Smooth muscle cell (in vitro differentiated cells): ENCODE results near the gene ARL5A. TPM values are rescaled to one million over a fixed set of nuclear protein-coding genes. Genes with fewer than 3 reads are reported as not detected.

Experiments used
- DNase-seq: peaks from one replicate; lab custom pipeline; 2025; ENCODE audit not compliant: unreplicated experiment; lab: John Stamatoyannopoulos, UW
- H2AFZ ChIP-seq: fragments of 200-600 bp; sonication (generic); 2 replicates; pipeline ENCODE4 v1.6.0; 2016; ENCODE audit warnings: antibody characterized with exemption, low read depth, mild to moderate bottlenecking
- H3F3A ChIP-seq: fragments of 200-600 bp; sonication (generic); 2 replicates; pipeline ENCODE4 v1.6.0; 2017; ENCODE audit warnings: antibody characterized with exemption, low read depth
- H3K27ac ChIP-seq: fragments of 200-600 bp; sonication (generic); 2 replicates; pipeline ENCODE4 v1.5.1; 2016; ENCODE audit warnings: low read depth, mild to moderate bottlenecking
- H3K27me3 ChIP-seq: fragments of 200-600 bp; sonication (generic); 2 replicates; pipeline ENCODE4 v1.6.1; 2016; ENCODE audit warnings: low read depth, mild to moderate bottlenecking
- H3K36me3 ChIP-seq: fragments of 200-600 bp; sonication (generic); 2 replicates; pipeline ENCODE4 v1.5.1; 2016; ENCODE audit warnings: low read depth
- H3K4me1 ChIP-seq: fragments of 200-600 bp; sonication (generic); 2 replicates; pipeline ENCODE4 v1.5.1; 2016; ENCODE audit warnings: low read depth
- H3K4me2 ChIP-seq: fragments of 200-600 bp; sonication (generic); 2 replicates; pipeline ENCODE4 v1.6.0; 2016; ENCODE audit warnings: mild to moderate bottlenecking
- H3K4me3 ChIP-seq: fragments of 200-600 bp; sonication (generic); 2 replicates; pipeline ENCODE4 v1.5.1; 2016; ENCODE audit warnings: mild to moderate bottlenecking
- H3K79me2 ChIP-seq: fragments of 200-600 bp; sonication (generic); 2 replicates; pipeline ENCODE4 v1.6.0; 2016; ENCODE audit warnings: low read depth, mild to moderate bottlenecking
- H3K9ac ChIP-seq: fragments of 200-600 bp; sonication (generic); 2 replicates; pipeline ENCODE4 v1.6.0; 2016; ENCODE audit warnings: low read depth
- H3K9me3 ChIP-seq: fragments of 200-600 bp; sonication (generic); replicated peaks from 2 replicates; pipeline ENCODE4 v1.5.1; 2016; ENCODE audit warnings: low read depth
- H4K20me1 ChIP-seq: fragments of 200-600 bp; sonication (generic); 2 replicates; pipeline ENCODE4 v1.6.0; 2016; ENCODE audit warnings: low read depth
- WGBS: methylation state at CpG from one replicate; pipeline ENCODE4 v1.1.7; 2016; ENCODE audit warnings: low lambda C conversion rate; 5-methylcytosine and 5-hydroxymethylcytosine counted together
- polyA plus RNA-seq: library from polyadenylated mRNA; unstranded; fragments of >200 nt; fragmentation: Nextera tagmentation; extraction: Ambion mirVana; gene quantifications from 2 replicates; pipeline ENCODE4 v1.2.1, GENCODE V29; 2016
- total RNA-seq: library from RNA; depleted of rRNA; stranded (reverse); fragments of >200 nt; gene quantifications from 2 replicates; pipeline ENCODE4 v1.2.3, GENCODE V29; 2014
- TF ChIP-seq, protein P1 (sequence below): fragments of 200-600 bp; sonication (generic); IDR thresholded peaks from 2 replicates; pipeline ENCODE4 v1.5.1; 2017; ENCODE audit warnings: borderline replicate concordance, mild to moderate bottlenecking, antibody characterized with exemption; ENCODE audit not compliant: insufficient read depth, poor library complexity, severe bottlenecking

ARL5A gene
- total and polyA plus RNA-seq, 2 experiments from 2014 or later, result 24.2 to 81.2 TPM

DNA sequence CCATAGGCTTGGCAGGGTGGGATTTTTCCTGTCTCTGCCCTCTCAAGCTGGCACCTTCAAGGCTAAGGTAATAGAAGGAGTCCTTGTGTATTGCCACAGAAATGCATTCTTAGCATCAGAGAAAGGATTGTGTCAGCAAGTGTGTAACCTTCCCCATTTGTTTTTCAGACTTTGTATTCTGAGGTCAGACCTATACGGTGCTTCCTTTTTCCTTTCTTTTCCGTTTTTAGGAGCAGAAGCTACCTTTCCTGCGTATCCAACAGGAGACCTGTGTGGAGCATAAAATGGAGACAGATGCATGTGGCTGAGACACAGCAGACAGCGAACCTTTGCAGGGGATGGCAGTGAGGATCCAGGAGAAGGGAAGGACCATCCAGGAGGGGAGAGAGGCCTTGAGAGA, 46.6 kb downstream of the ARL5A start:
- Histone ChIP-seq H2AFZ (no peak overlapping the region), H3K36me3 (no peaks in the 10 kb centered on the region), H3K27ac (no peak overlapping the region), H3K9me3 (no peaks in the 10 kb centered on the region), H3K79me2 (no peaks in the 10 kb centered on the region), H3K27me3 (no peaks in the 10 kb centered on the region), H3K9ac (no peak overlapping the region), H3K4me2 (no peak overlapping the region), H3K4me3 (no peak overlapping the region), H4K20me1 (no peaks in the 10 kb centered on the region), H3K4me1 (no peaks in the 10 kb centered on the region), H3F3A (no peaks in the 10 kb centered on the region)
- TF ChIP-seq, protein P1, sequence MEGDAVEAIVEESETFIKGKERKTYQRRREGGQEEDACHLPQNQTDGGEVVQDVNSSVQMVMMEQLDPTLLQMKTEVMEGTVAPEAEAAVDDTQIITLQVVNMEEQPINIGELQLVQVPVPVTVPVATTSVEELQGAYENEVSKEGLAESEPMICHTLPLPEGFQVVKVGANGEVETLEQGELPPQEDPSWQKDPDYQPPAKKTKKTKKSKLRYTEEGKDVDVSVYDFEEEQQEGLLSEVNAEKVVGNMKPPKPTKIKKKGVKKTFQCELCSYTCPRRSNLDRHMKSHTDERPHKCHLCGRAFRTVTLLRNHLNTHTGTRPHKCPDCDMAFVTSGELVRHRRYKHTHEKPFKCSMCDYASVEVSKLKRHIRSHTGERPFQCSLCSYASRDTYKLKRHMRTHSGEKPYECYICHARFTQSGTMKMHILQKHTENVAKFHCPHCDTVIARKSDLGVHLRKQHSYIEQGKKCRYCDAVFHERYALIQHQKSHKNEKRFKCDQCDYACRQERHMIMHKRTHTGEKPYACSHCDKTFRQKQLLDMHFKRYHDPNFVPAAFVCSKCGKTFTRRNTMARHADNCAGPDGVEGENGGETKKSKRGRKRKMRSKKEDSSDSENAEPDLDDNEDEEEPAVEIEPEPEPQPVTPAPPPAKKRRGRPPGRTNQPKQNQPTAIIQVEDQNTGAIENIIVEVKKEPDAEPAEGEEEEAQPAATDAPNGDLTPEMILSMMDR, result no peak
- no peak for DNase-seq
- 98% methylated on average over 4 of the region's 4 CpGs for WGBS

DNA sequence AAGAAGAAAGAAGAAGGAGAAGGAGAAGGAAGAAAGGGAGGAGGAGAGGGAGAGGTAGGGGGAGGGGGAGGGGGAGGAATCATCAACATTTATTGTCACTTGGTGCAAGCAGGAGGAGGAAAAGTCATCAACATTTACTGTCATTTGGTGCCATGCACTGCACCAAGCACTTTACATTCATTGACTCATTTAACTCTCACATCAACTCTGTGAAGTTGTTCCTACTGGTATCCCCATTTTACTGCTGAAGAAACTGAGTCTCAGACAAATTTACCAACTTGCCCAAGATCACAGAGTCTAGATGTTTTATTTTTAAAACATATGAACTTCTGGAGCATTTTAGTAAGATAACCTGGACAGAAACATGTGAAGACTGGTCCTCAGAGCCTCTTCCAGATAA, 47.3 kb downstream of the ARL5A start:
- Histone ChIP-seq H3K27ac (no peak overlapping the region), H3K4me1 (no peaks in the 10 kb centered on the region), H3K4me2 (no peak overlapping the region), H2AFZ (no peak overlapping the region), H3K36me3 (no peaks in the 10 kb centered on the region), H3K4me3 (no peak overlapping the region), H3K27me3 (no peaks in the 10 kb centered on the region), H4K20me1 (no peaks in the 10 kb centered on the region), H3F3A (no peaks in the 10 kb centered on the region), H3K9ac (no peak overlapping the region), H3K79me2 (no peaks in the 10 kb centered on the region), H3K9me3 (no peaks in the 10 kb centered on the region)
- TF ChIP-seq, protein P1, result no peak
- no peak for DNase-seq

DNA sequence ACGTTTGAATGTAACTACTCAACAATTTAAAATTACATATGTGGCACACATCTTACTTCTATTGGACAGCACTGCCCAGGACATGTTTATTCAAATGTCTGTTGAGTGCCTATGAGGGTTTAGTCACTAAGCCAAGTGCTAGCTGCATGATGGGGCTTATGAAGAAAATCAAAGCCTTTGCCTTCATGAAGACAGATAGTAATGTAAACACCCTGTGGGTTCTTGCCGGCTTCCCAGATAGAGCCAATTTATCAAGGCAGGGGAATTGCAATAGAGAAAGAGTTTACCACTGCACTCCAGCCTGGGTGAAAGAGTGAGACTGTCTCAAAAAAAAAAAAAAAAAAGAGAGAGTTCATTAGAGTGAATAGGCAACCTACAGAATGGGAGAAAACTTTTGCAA, 50.3 kb downstream of the ARL5A start:
- TF ChIP-seq, protein P1, result no peak
- no peak overlapping the region for H3K4me2 ChIP-seq
- H3K27ac ChIP-seq, result no peak overlapping the region
- WGBS, result 52% methylated on average over 2 of the region's 2 CpGs
- H3K36me3 ChIP-seq, result no peaks in the 10 kb centered on the region
- DNase-seq, result no peak
- H3K4me3 ChIP-seq, result no peak overlapping the region
- no peak overlapping the region for H3K9ac ChIP-seq
- no peak overlapping the region for H2AFZ ChIP-seq
- no peaks in the 10 kb centered on the region for H3K79me2 ChIP-seq
- no peaks in the 10 kb centered on the region for H3K27me3 ChIP-seq
- H3F3A ChIP-seq, result peaks cover 3% of the 10 kb centered on the region
- H3K4me1 ChIP-seq, result peaks cover 12% of the 10 kb centered on the region
- H3K9me3 ChIP-seq, result no peaks in the 10 kb centered on the region
- H4K20me1 ChIP-seq, result no peaks in the 10 kb centered on the region

DNA sequence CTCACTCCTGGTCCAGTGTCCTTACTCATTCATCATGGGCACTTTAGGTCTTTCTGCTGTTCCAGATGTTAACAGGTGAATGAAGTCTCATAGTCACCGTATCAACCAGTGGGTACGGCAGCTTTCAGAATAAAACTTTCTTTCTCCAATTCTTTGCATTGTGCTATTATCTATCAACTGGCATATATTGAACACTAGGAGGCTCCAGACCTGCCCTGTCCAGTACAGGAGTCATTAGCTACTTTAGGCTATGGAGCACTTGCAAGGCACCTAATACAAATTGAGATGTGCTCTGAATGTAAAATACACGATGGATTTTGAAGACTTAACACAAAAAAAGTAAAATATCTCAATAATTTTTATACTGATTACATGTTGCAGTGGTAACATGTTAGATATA, 50.7 kb downstream of the ARL5A start:
- Histone ChIP-seq H2AFZ (no peak overlapping the region), H3K9me3 (no peaks in the 10 kb centered on the region), H3K27me3 (no peaks in the 10 kb centered on the region), H3K9ac (no peak overlapping the region), H3K79me2 (no peaks in the 10 kb centered on the region), H3K36me3 (no peaks in the 10 kb centered on the region), H3K27ac (no peak overlapping the region), H4K20me1 (no peaks in the 10 kb centered on the region), H3K4me1 (peaks cover 12% of the 10 kb centered on the region), H3K4me3 (no peak overlapping the region), H3K4me2 (no peak overlapping the region), H3F3A (peaks cover 8% of the 10 kb centered on the region)
- TF ChIP-seq, protein P1, result no peak
- DNase-seq, result no peak
- WGBS, result 95% methylated on average over 3 of the region's 3 CpGs
